Mesodermal cell (in vitro differentiated cells): ENCODE data around the gene TRIM43B.
"Not testable (repeated sequence)": the region's sequence is repeated elsewhere in the genome, so short reads cannot be mapped to it uniquely, and the experiment has no call there.

ENCODE experiments used
- H3K27ac ChIP-seq: 2 replicates; pipeline ENCODE4 v1.7.0; 2013; ENCODE audit warnings: mild to moderate bottlenecking, low read depth, low read length, moderate library complexity; ENCODE audit not compliant: severe bottlenecking
- H3K36me3 ChIP-seq: 2 replicates; pipeline ENCODE4 v1.7.1; 2013; ENCODE audit warnings: mild to moderate bottlenecking, low read length, moderate library complexity; ENCODE audit not compliant: control insufficient read depth, insufficient read depth
- H3K4me1 ChIP-seq: one replicate; pipeline ENCODE4 v1.7.1; 2013; ENCODE audit warnings: mild to moderate bottlenecking, low read length; ENCODE audit not compliant: insufficient read depth, control insufficient read depth, poor library complexity, severe bottlenecking
- H3K4me3 ChIP-seq: 2 replicates; pipeline ENCODE4 v1.7.0; 2013; ENCODE audit warnings: low read length, control low read depth, mild to moderate bottlenecking; ENCODE audit not compliant: insufficient read depth, poor library complexity, severe bottlenecking; ENCODE audit errors: extremely low read depth
- H3K9me3 ChIP-seq: 2 replicates; pipeline ENCODE4 v1.7.1; 2013; ENCODE audit warnings: mild to moderate bottlenecking, low read length, moderate library complexity; ENCODE audit not compliant: control insufficient read depth
- WGBS, 2 experiments: methylation state at CpG; one replicate each; pipeline ENCODE4 v1.1.5; 2013; ENCODE audit warnings: missing lambda C conversion rate in 2 of 2; ENCODE audit not compliant: insufficient coverage in 2 of 2; 5-methylcytosine and 5-hydroxymethylcytosine counted together

TRIM43B gene

GRCh38 chr2:95433973-95434372 is 50.6 kb downstream of the TRIM43B start:
- not testable (repeated sequence) for H3K4me3 ChIP-seq, H3K4me1 ChIP-seq, H3K9me3 ChIP-seq, H3K36me3 ChIP-seq, H3K27ac ChIP-seq
- WGBS, 2 experiments: no CpG with 5 or more reads among the region's 2 CpGs

- not testable (repeated sequence) for H3K4me1 ChIP-seq, H3K4me3 ChIP-seq, H3K9me3 ChIP-seq, H3K36me3 ChIP-seq, H3K27ac ChIP-seq
- no CpG with 5 or more reads among the region's 4 CpGs for WGBS, 2 experiments
Observed at GRCh38 chr2:95433373-95433772, 51.2 kb downstream of the TRIM43B start.

GRCh38 chr2:95429748-95430467 is 54.6 kb downstream of the TRIM43B start:
- H3K4me1 ChIP-seq, H3K36me3 ChIP-seq, H3K27ac ChIP-seq, H3K9me3 ChIP-seq, H3K4me3 ChIP-seq: not testable (repeated sequence)
- no CpG with 5 or more reads among the region's 8 CpGs for WGBS, 2 experiments

- H3K4me3 ChIP-seq, H3K4me1 ChIP-seq, H3K36me3 ChIP-seq, H3K9me3 ChIP-seq, H3K27ac ChIP-seq: not testable (repeated sequence)
- no CpG with 5 or more reads among the region's 30 CpGs for WGBS, 2 experiments
Observed at GRCh38 chr2:95427196-95427867, 57.2 kb downstream of the TRIM43B start.
